GM18526 (cell line): ENCODE measurements around the gene SURF6.

ENCODE experiments used
- POLR2A ChIP-seq: IDR thresholded peaks from 3 replicates; pipeline ENCODE4 v1.6.1; 2011; ENCODE audit not compliant: insufficient read length; ENCODE audit errors: extremely low read depth

The SURF6 gene

DNA sequence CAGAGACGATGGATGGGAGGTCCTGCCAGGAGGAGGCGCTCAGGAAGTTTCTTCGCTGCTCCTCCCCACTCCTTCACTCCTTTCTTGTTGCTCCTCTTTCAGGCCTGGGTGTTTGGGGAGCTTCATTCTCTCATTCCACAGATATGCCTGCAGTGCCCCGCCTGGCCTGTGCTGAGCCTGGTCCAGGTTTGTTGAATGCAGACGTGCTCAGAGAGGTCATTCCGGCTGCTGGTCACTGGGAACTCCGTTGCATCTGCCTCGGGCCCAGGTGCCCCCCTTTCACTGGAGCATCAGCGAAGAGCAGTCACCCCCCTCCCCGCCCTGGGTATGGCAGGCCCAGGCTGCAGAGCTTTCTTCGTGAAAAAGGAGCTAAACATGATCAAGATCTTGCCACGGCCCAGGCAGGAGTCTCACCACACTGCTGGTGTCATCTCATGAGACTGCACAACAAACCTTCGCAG lies 15.5 kb downstream of the SURF6 start:
- TF ChIP-seq POLR2A: no peak

DNA sequence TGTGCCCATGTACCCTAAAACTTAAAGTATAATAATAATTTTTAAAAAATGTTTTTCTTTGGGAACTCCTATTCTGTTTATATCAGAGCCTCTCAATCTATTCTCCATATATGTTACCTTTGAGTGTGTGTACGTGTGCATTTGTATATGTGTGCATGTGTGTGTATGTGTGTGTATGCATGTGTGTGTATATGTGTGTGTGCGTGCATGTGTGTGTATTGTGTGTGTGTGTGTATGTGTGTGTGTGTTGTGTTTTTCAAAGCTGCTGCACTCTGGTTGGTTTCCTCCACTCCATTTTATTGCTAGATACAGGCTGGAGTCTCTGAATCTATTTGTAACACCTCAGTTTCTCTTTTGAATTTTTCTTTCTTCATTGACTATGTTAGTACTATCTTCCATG lies 20.0 kb downstream of the SURF6 start:
- TF ChIP-seq POLR2A: no peak

DNA sequence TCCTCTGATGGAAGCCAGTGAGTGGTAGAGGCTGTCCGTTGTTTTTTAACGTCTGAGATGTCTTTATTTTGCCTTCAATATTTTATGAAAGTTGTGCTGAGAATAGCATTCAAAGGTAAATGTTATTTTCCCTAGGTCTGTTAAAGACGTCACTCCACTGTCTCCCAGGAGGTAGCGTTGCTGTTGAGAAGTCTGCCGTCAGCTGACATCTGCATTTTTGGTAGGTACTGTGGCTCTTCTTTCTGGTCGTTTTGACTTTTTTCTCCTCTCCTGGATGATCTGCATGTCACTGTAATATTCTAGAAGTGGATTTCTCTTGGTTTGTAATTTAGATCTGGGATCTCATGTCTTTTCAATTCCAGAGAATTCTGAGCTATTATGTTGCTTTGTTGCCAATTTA lies 26.4 kb downstream of the SURF6 start:
- no peak for TF ChIP-seq POLR2A

DNA sequence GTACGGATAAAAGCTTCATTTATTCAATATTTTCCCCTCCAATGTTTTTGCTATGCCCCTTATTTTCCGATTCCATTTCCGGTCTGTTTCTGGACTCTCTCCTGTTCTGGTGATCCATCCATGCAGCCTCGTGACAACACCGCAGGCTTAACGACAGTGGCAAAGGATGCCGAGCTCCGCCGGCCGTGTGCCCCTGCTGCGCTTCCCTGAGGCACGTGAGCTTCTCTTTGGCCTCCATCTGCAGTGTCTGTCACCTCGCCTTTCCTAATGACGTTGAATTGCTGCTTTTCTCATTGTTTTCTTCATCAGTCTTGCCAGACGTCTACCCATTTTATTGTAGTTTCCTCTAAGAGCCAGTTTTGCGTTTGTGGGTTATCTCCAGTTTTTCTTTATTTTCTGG lies 28.7 kb downstream of the SURF6 start:
- TF ChIP-seq POLR2A: no peak

DNA sequence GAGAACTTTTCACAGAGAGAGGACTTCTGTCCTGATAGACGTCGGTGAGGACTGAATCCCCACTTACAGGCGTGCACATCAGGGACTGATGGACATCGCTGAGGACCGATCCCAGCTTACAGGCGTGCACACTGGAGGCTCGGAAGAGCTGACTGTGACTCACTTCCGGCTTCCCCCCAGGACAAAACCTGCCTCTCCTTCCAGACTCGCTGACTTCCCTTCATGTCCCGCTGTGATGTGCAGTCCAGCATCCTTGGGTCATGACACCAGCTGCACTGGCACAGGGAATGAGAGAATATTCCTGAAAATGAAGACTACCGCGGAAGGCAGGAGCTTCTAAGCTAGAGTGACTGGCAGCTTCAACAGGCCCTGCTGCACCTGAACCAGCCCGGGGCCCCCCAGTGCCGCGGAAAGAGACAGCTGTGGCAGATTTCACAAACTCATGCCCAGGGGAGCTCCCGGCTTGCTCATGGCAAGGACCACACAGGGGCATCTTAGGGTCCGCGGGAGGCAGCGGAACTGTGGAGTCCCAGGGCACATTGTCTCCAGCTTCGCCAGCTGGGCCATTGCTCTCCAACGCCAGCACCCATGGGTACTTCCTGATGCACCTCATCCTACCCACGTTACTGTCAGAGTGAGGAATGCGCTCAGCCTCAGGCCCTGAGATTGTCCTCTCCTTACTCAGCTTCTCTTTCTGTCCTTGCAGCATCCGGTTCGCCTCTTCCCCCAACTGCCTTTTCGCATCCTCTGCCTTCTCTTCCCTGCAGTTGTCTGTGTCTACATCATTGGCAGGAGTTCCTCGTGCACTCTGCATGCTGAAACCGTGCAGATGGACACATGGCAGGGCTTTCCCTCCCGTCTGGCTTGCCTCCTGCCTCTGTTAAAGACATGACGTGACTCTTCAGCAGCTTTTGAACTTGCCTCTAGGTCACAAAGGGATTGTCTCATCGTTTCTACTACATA lies 29.5 kb downstream of the SURF6 start:
- TF ChIP-seq POLR2A: no peak

DNA sequence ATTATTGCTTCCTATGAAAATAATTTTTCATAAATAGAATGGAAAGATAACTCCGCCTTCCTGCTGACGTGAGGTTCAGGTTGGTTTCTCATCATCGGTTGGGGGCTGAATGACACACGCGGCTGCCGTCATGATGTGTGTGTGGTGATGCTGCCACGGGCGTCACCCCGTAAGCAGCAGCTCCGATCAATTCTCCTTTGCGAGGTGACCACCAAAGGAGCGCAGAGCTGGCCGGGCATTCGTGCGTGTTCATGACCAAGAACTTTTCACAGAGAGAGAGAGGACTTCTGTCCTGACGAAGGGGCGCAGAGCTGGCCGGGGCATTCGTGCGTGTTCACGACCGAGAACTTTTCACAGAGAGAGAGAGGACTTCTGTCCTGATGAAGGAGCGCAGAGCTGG lies 30.3 kb downstream of the SURF6 start:
- TF ChIP-seq POLR2A: no peak

DNA sequence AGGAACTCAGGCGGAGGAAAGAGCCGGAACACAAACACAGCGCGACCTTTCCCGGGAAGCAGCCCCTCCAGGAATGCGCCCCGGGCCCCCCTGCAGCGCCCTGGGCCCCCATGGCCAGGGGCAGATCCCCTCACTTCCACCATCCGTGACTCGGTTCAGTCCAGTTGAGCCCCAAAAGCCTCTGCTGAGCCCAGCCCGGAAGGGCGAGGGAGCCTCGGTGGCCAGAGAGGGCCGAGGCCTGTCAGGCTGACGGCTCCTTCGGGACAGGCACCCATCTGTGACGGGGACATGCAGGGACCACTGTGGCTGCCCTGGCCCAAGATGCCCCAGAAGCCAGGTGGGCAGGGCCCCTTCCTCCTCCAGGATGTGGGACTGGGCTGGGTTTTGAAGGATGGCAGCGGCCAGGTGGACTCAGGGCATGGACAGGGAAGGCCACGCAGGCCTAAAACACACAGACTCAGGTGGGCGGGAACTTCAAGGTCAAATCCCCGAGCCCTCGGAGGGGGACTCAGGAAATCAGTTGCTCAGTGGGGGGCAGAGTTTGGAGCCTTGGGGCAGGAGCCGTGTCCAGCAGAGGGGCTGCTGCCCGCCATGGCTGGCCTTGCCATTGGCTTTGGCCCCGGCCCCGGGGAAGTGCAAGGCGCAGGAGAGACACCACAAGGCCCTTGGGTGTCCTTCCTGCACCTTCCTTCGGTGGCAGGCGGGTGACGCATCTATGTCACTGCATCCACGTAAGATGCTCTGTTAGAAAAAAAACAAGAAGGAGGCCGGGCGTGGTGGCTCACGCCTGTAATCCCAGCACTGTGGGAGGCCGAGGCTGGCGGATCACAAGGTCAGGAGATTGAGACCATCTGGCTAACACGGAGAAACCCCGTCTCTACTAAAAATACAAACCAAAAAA lies 31.3 kb downstream of the SURF6 start:
- TF ChIP-seq POLR2A: no peak

DNA sequence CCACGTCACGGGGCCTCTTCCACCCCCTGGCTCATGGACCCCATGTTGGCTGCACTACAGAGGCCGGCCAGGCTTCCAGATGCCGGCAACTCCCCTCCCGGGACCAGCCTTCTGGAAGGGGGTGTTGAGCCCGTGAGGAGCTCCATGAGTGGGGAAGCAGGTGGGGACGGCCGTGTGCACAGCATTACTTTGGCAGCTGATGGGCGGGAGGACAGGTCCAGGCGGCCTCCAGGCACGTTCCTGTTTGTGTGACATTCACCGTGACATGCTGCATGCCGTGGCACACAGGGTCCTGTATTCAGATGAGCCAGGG lies 31.9 kb downstream of the SURF6 start:
- no peak for TF ChIP-seq POLR2A

DNA sequence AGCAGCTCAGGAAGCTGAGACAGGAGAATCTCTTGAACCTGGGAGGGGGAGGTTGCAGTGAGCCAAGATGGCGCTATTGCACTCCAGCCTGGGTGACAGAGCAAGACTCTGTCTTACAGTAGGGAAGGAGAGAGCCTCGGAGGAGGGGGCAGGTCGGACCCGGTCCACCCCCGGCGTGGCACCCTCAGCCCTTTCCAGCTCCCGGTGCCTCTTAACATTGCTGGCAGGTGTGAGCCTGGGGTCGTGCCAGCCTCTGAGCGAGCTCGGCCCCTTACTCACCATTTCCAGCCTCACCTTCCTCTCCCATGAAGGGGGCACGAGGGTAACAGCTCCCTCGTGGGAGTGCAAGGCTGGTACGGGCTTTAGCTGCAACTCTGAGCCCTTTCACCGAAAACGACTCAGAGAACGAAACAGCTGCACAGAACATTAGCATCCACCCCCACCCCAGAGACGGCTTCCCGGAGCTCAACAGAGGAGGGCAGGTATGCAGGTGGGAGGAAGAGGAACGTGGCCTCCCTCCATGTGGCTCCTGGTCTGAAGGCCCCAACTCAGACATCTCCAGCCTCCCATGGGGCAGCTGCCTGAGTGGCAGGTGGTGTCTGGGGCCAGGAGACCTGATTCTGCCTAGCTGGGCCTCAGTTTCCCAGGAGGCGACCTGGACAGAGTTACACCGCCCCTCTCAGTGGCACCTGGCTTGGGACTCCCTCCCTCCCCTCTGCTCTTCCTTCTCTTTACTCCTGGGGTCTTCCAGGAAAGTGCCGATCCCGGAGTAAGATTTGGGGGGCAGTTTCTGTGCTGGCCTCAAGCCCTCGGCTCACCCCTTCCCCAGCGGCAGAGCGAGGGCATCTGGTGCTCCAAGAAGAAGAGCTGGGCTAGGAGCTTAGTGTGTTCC lies 32.5 kb downstream of the SURF6 start:
- TF ChIP-seq POLR2A: no peak

DNA sequence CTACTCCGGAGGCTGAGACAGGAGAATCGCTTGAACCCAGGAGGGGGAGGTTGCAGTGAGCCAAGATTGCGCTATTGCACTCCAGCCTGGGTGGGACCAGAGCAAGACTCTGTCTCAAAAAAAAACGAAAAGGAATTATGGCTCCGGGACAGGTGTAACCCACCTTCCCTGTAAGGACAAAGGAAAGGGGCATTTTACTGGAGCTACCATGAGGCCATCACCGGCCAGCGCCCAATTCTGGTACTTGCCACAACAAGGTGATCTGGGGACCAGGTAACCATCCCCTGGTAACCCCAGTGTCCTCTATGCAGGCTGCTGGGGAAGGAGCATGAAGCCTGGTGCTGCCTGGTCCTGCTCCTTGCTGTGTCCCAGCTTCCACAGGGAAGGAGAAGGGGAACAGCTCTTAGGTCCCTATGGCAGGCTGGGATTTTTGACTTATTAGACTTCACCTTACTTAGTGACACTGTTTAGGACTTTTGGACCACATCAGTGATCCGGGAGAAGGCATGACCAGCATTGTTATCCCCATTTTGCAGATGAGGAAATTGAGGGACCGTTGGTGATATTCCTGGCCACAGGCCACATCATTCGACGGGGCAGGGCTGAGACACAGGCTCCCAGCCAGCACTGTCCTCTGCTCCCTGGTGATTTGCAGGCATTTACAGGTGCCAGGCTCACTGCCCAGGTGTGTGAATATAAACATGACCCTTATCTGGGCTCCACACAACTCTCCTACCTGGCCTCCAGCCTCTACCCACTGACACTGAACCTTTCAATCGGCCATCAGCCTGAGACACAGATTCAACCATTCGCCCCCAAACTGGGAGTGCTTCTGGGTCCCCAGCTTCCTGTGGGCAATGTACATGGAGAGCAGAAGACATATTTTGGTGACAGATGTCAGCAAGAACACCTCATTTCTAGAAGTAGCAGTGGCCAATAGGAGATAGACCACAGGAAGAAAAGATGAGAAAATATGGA lies 34.4 kb downstream of the SURF6 start:
- no peak for TF ChIP-seq POLR2A

DNA sequence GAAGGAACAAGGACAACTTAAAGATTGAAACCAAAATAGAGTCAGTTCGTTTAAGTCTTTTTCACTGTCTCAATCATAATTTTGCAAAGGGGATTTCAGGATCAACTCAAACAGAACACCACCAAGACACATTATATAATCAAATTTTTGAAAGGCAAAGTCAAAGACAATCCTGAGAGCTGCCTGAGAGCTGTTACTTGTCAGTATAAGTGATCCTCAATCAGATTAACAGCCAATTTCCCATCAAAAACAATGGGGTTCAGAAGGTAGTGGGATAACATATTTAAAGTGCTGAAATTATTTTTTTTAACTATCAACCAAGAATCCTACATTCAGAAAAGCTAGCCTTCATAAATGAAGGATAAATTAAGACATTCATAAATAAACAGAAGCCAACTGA lies 41.7 kb downstream of the SURF6 start:
- no peak for TF ChIP-seq POLR2A

DNA sequence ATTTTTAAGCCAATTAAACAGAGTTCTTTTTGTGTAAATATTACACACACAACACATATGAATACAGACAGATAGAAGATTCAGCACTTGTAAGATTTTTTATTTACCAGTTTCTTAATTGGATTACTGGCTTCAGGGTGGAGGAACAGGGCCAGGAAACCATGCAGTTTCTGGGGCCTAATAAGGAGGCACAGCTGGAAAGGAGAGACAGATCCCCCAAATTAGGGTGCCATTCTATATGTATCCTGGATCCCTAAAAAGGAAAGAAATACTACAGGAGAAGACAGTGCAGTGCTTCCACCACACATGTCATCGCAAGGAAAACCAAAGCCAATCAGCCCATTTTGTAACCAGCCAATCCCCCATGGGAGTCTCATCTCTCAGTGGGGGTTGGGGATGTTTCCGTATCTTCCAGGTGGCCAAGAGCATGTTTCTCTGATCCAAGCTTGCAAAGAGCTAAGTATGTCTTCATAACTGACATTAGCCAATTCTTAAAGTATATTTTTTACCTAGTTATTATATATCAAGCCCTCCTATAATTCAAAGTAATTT lies 45.2 kb downstream of the SURF6 start:
- TF ChIP-seq POLR2A: no peak

DNA sequence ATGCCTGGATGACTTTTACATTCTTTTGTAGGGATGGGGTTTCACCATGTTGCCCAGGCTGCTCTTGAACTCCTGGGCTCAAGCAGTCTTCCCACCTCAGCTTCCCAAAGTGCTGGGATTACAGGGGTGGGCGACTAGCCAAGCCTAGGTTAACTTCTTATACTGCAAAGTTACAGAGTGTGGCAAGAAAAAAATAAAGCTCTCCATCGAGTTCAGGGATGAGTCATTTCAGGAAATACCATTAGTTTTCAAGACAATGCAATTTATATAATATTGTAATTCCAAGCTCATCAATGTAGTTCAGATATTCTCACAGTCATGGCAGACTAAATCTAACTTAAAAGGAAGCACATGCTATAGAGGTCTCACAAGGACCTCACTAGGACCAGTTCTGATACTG lies 49.5 kb downstream of the SURF6 start:
- no peak for TF ChIP-seq POLR2A

DNA sequence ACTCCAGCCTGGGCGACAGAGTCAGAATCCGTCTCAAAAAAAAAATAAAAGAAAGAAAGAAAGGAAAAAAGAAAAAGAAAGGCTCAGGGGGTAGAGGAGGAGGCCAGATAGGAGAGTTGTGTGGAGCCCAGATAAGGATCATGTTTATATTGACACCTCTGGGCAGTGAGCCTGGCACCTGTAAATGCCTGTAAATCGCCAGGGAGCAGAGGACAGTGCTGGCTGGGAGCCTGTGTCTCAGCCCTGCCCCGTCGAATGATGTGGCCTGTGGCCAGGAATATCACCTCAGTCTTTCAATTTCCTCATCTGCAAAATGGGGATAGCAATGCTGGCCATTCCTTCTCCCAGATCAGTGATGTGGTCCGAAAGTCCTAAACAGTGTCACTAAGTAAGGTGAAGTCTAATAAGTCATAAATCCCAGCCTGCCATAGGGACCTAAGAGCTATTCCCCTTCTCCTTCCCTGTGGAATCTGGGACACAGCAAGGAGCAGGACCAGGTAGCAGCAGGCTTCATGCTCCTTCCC lies 50.7 kb downstream of the SURF6 start:
- no peak for TF ChIP-seq POLR2A

DNA sequence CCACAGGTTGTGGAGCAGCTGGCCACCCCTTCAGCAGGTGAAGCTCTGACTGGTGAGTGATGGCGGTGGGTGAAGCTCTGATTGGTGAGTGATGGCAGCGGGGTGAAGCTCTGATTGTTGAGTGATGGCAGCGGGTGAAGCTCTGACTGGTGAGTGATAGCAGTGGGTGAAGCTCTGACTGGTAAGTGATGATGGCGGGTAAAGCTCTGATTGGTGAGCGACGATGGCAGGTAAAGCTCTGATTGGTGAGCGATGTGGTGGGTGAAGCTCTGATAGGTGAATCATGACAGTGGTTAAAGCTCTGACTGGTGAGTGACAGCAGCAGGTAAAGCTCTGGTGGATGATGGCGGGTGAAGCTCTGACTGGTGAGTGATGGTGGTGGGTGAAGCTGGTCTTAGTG lies 51.6 kb downstream of the SURF6 start:
- no peak for TF ChIP-seq POLR2A
